Measurements from ENCODE around the gene STK38L. TPM values are rescaled to one million over a fixed set of nuclear protein-coding genes. Genes with fewer than 3 reads are reported as not detected.

Gene STK38L
- total and polyA plus RNA-seq, 7 donors = 16.8 to 86.2 (median 67.3) TPM

DNA sequence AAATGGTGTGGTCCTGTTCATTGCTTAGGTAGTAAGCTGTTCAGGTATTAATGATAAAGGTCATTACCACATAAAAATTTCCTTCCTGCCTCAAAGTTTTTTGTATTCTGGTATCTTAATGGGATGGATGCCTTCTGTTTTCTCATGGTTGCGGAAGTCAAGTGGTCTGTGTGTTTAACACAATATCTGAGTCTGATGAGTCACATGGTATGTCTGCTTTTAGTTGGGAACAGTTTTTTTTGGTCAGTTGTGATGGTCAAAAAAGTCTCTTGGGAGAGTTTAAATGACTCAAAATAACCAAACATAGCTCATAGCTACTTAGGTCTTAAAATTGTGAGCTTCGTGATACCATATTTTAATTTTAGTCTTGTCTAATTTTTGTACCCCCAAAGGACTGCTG lies 40.7 kb downstream of the STK38L start:
- H3K9me3 ChIP-seq = no peaks in the 10 kb centered on the region
- intact Hi-C loops (cut with DNase I) = no loop called here
- no peak overlapping the region for H3K4me3 ChIP-seq
- H3K27ac ChIP-seq = peak overlapping the region; percentile 27 to 60 (median 55)
- TF ChIP-seq POLR2AphosphoS5 (IDR thresholded peaks at IDR 0.05) (peak in 1 of 4 donors; percentile 25), EP300 (IDR thresholded peaks at IDR 0.05) (no peak)
- no peaks in the 10 kb centered on the region for H3K27me3 ChIP-seq
- H3K36me3 ChIP-seq = no peaks in the 10 kb centered on the region
- H3K4me1 ChIP-seq = peaks cover 0 to 78% (median 60%) of the 10 kb centered on the region in 4 donors
- 81 to 82% methylated on average over 2 of the region's 2 CpGs for WGBS, 2 donors
- DNase-seq = no peak

DNA sequence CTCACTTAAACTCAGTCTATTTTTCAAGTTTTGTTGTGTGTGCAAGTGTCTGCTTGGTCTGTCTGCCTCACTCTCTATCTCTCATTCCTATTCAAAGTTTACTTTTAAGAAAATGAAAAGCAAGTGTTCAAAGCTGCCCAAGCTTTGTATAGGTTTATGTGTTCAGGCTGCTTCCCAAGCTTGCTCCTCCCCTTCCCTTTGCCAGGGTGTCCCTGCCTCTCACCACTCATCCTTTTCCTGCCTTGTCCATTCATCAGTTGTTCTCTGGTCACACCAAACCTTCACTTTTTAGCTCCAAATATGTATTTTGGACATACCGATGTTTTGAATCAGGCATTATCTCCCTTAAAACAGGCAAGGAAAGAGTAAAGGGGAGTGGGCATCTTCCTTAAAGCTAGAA lies 41.3 kb downstream of the STK38L start:
- intact Hi-C loops (cut with DNase I) = no loop called here
- no peaks in the 10 kb centered on the region for H3K36me3 ChIP-seq
- no peak overlapping the region for H3K4me3 ChIP-seq
- H3K4me1 ChIP-seq = peaks cover 0 to 78% (median 60%) of the 10 kb centered on the region in 4 donors
- peak overlapping the region; percentile 27 to 60 (median 55) for H3K27ac ChIP-seq
- TF ChIP-seq POLR2AphosphoS5 (IDR thresholded peaks at IDR 0.05) = no peak
- TF ChIP-seq EP300 (IDR thresholded peaks at IDR 0.05) = no peak
- TF ChIP-seq POLR2A (IDR thresholded peaks at IDR 0.05) = no peak
- TF ChIP-seq, protein P1, sequence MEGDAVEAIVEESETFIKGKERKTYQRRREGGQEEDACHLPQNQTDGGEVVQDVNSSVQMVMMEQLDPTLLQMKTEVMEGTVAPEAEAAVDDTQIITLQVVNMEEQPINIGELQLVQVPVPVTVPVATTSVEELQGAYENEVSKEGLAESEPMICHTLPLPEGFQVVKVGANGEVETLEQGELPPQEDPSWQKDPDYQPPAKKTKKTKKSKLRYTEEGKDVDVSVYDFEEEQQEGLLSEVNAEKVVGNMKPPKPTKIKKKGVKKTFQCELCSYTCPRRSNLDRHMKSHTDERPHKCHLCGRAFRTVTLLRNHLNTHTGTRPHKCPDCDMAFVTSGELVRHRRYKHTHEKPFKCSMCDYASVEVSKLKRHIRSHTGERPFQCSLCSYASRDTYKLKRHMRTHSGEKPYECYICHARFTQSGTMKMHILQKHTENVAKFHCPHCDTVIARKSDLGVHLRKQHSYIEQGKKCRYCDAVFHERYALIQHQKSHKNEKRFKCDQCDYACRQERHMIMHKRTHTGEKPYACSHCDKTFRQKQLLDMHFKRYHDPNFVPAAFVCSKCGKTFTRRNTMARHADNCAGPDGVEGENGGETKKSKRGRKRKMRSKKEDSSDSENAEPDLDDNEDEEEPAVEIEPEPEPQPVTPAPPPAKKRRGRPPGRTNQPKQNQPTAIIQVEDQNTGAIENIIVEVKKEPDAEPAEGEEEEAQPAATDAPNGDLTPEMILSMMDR (IDR thresholded peaks at IDR 0.05) = no peak
- no peaks in the 10 kb centered on the region for H3K9me3 ChIP-seq
- DNase-seq = no peak
- H3K27me3 ChIP-seq = no peaks in the 10 kb centered on the region
- WGBS, 2 donors = 96 to 99% methylated on average over 1 of the region's 1 CpG

DNA sequence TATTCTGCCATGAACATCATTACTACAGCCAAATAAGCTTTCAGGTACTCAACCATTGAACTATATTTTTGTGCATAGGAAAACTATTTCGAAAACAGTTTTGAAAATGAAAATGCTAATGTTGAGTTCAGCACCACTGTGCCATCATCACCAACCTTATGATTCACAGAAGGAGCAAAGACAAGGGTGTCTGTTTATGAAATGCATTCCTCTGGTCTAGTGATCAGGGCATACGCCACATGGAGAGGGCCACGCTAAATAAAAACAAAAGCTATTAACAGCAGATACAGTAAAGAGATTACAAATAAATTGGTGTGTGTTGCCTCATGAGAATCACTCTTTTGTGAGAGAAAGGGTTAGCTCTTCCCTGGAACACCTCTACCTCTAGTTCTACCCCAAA lies 45.3 kb downstream of the STK38L start:
- H3K4me3 ChIP-seq = no peak overlapping the region
- H3K27ac ChIP-seq = peak overlapping the region; percentile 22 to 65 (median 54)
- no peaks in the 10 kb centered on the region for H3K9me3 ChIP-seq
- no peaks in the 10 kb centered on the region for H3K27me3 ChIP-seq
- intact Hi-C loops (cut with DNase I) = no loop called here
- no peak for DNase-seq
- H3K4me1 ChIP-seq = peaks cover 0 to 82% (median 65%) of the 10 kb centered on the region in 4 donors
- WGBS, 2 donors = 88 to 90% methylated on average over 3 of the region's 3 CpGs
- H3K36me3 ChIP-seq = no peaks in the 10 kb centered on the region
- TF ChIP-seq EP300 (IDR thresholded peaks at IDR 0.05) = no peak
- TF ChIP-seq, protein P1 (IDR thresholded peaks at IDR 0.05) = no peak
- no peak for TF ChIP-seq POLR2AphosphoS5 (IDR thresholded peaks at IDR 0.05)
- no peak for TF ChIP-seq POLR2A (IDR thresholded peaks at IDR 0.05)

DNA sequence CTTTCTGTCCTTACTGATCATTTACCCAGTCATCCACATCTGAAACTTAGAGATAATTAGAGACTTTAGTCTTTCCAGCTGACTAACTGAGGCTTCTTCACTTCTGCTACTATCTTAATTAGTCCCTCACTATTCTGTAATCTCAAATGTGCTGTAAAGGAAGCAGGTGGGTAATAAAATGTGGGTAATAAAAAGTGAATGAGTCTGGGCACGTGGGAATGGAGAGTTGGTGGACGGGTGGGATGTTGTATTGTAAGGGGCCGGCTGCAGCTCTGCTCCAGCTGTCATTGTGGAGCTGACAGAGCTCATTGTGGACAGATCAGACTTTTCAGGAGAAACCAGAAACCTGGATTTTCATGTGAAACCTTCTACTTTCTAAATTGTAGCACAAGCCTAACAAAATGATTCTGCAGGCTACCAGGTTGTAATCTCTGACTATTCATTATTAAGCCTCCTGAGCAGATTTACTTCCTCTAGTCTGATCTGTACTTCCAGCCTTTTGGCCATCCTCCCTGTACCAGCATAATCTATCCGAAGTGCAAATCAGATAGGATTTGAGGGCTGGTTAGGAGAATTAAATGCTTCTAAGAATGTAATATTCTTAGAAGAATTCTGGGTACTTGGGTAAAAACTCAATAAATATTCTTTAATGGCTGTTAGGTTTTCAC lies 46.5 kb downstream of the STK38L start:
- peak overlapping the region in 3 of 4 donors; percentile 37 to 65 (median 62) for H3K27ac ChIP-seq
- 16 to 53% methylated on average over 4 of the region's 4 CpGs for WGBS, 2 donors
- no peak for TF ChIP-seq POLR2A (IDR thresholded peaks at IDR 0.05)
- no peak for TF ChIP-seq EP300 (IDR thresholded peaks at IDR 0.05)
- no peak for TF ChIP-seq POLR2AphosphoS5 (IDR thresholded peaks at IDR 0.05)
- TF ChIP-seq, protein P1 (IDR thresholded peaks at IDR 0.05) = no peak
- no peaks in the 10 kb centered on the region for H3K9me3 ChIP-seq
- peaks cover 0 to 80% (median 62%) of the 10 kb centered on the region in 4 donors for H3K4me1 ChIP-seq
- H3K36me3 ChIP-seq = no peaks in the 10 kb centered on the region
- H3K4me3 ChIP-seq = no peak overlapping the region
- H3K27me3 ChIP-seq = no peaks in the 10 kb centered on the region
- intact Hi-C loops (cut with DNase I) = loop anchor here (5.0 kb wide), 1 partner anchor 38 kb away; no protein-coding TSS in a partner anchor
- DNase-seq = no peak

DNA sequence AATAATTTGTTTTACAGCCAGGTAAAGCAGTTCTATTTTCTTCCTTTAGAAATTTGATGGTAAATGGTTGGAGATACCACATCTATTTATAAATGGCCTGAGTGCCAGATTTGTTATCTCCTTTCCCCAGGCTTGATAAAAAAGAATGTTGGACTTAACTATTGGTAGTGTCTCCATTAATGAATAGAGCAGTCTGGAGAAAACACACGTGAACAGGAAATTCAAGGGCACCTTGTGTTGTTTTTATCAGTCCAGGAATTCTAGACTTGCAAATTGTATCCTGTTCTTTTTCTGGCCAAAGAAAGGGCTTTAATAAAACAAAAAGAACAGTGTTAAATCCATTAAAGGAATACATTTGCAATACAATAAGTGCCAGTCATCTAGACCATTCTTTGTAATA lies 47.8 kb downstream of the STK38L start:
- Histone ChIP-seq H3K4me3 (no peak overlapping the region), H3K9me3 (no peaks in the 10 kb centered on the region), H3K4me1 (peaks cover 0 to 82% (median 71%) of the 10 kb centered on the region in 4 donors), H3K27ac (peak overlapping the region in 3 of 4 donors; percentile 42 to 65 (median 62)), H3K36me3 (no peaks in the 10 kb centered on the region), H3K27me3 (no peaks in the 10 kb centered on the region)
- intact Hi-C loops (cut with DNase I) = loop anchor here (5.0 kb wide), 1 partner anchor 40 kb away; no protein-coding TSS in a partner anchor
- no peak for TF ChIP-seq POLR2AphosphoS5 (IDR thresholded peaks at IDR 0.05)
- TF ChIP-seq POLR2A (IDR thresholded peaks at IDR 0.05) = no peak
- TF ChIP-seq, protein P1 (IDR thresholded peaks at IDR 0.05) = no peak
- TF ChIP-seq EP300 (IDR thresholded peaks at IDR 0.05) = no peak
- no peak for DNase-seq
- 36 to 51% methylated on average over 1 of the region's 1 CpG for WGBS, 2 donors
